C1 segment of cervical spinal cord (tissue), 14 donors: Measurements from ENCODE around the gene GZMM.
"Not testable (repeated sequence)": the region's sequence is repeated elsewhere in the genome, so short reads cannot be mapped to it uniquely, and the experiment has no call there.

Experiments used
- DNase-seq, 14 donors: peaks; one replicate each; lab custom pipeline; 2025; lab: John Stamatoyannopoulos, UW

GZMM gene

GRCh38 chr19:582497-583197 is 38.8 kb downstream of the GZMM start:
- no peak for DNase-seq

GRCh38 chr19:583198-583967 is 39.5 kb downstream of the GZMM start:
- no peak for DNase-seq

- DNase-seq, result no peak
Observed at GRCh38 chr19:583968-584239, 40.1 kb downstream of the GZMM start.

- DNase-seq, result peak in 8 of 14 donors; percentile 11 to 56 (median 34)
Observed at GRCh38 chr19:584240-585001, 40.6 kb downstream of the GZMM start.

- not testable (repeated sequence) for DNase-seq
Observed at GRCh38 chr19:585146-585545, 41.3 kb downstream of the GZMM start.

GRCh38 chr19:585551-586110 is 41.8 kb downstream of the GZMM start:
- no peak for DNase-seq

- DNase-seq, result peak in 13 of 14 donors; percentile 40 to 94 (median 78)
Observed at GRCh38 chr19:588093-588740, 44.4 kb downstream of the GZMM start.

- peak in 4 of 14 donors; percentile 49 to 71 (median 56) for DNase-seq
Observed at GRCh38 chr19:588741-589692, 45.2 kb downstream of the GZMM start.

GRCh38 chr19:589693-590395 is 46.0 kb downstream of the GZMM start, which contains the start of gene HCN2:
Gene HCN2 (plus strand): TSS chr19:589881. CDS start chr19:589946, 65 bp downstream.
- no peak for DNase-seq

- DNase-seq, result no peak
Observed at GRCh38 chr19:590396-590745, 46.5 kb downstream of the GZMM start.

- DNase-seq, result no peak
Observed at GRCh38 chr19:590750-591098, 46.9 kb downstream of the GZMM start.

GRCh38 chr19:591099-591958 is 47.5 kb downstream of the GZMM start:
- DNase-seq, result peak in 2 of 14 donors; percentile 20 to 33

GRCh38 chr19:592101-592500 is 48.2 kb downstream of the GZMM start:
- DNase-seq, result no peak

- DNase-seq, result no peak
Observed at GRCh38 chr19:593055-593454, 49.2 kb downstream of the GZMM start.

GRCh38 chr19:593505-593904 is 49.7 kb downstream of the GZMM start:
- DNase-seq, result no peak

GRCh38 chr19:594265-594870 is 50.5 kb downstream of the GZMM start:
- DNase-seq, result no peak

GRCh38 chr19:595326-596262 is 51.7 kb downstream of the GZMM start:
- DNase-seq, result no peak
